LNCAP (cell line): ENCODE results near the gene BLZF1.

Experiments
- CTCF ChIP-seq: fragments of 450-650 bp; IDR thresholded peaks from 2 replicates; pipeline ENCODE4 v1.5.1; 2017; ENCODE audit warnings: mild to moderate bottlenecking

BLZF1 gene

GRCh38 chr1:169327875-169328274 is 40.1 kb upstream of the BLZF1 start:
- TF ChIP-seq CTCF = no peak

- no peak for TF ChIP-seq CTCF
These were observed 38.6 kb upstream of the BLZF1 start for GRCh38 chr1:169329383-169329782.

GRCh38 chr1:169330927-169331326 is 37.1 kb upstream of the BLZF1 start:
- TF ChIP-seq CTCF = no peak

GRCh38 chr1:169338617-169339016 is 29.4 kb upstream of the BLZF1 start:
- no peak for TF ChIP-seq CTCF

GRCh38 chr1:169339773-169340172 is 28.2 kb upstream of the BLZF1 start:
- no peak for TF ChIP-seq CTCF

GRCh38 chr1:169340882-169341281 is 27.1 kb upstream of the BLZF1 start:
- TF ChIP-seq CTCF = no peak

- no peak for TF ChIP-seq CTCF
These were observed 22.5 kb upstream of the BLZF1 start for GRCh38 chr1:169345511-169345910.

GRCh38 chr1:169346036-169346589 is 21.9 kb upstream of the BLZF1 start:
- no peak for TF ChIP-seq CTCF
